C4-2B (cell line): ENCODE results near the gene APH1B.

Experiments
- H3K27ac ChIP-seq: fragments of 450-650 bp; 2 replicates; pipeline ENCODE4 v1.5.1; 2017
- CTCF ChIP-seq: fragments of 450-650 bp; conservative IDR thresholded peaks from 2 replicates; pipeline ENCODE4 v1.5.1; 2017; ENCODE audit warnings: mild to moderate bottlenecking
- ZFX ChIP-seq: fragments of 450-650 bp; IDR thresholded peaks from 2 replicates; pipeline ENCODE4 v1.6.1; 2017

Gene APH1B

GRCh38 chr15:63254991-63255390, 22.4 kb upstream of the APH1B start:
- TF ChIP-seq CTCF (no peak), ZFX (no peak)
- H3K27ac ChIP-seq: no peak overlapping the region

GRCh38 chr15:63255489-63255990, 21.9 kb upstream of the APH1B start:
- no peak for TF ChIP-seq CTCF
- no peak for TF ChIP-seq ZFX
- no peak overlapping the region for H3K27ac ChIP-seq

DNA sequence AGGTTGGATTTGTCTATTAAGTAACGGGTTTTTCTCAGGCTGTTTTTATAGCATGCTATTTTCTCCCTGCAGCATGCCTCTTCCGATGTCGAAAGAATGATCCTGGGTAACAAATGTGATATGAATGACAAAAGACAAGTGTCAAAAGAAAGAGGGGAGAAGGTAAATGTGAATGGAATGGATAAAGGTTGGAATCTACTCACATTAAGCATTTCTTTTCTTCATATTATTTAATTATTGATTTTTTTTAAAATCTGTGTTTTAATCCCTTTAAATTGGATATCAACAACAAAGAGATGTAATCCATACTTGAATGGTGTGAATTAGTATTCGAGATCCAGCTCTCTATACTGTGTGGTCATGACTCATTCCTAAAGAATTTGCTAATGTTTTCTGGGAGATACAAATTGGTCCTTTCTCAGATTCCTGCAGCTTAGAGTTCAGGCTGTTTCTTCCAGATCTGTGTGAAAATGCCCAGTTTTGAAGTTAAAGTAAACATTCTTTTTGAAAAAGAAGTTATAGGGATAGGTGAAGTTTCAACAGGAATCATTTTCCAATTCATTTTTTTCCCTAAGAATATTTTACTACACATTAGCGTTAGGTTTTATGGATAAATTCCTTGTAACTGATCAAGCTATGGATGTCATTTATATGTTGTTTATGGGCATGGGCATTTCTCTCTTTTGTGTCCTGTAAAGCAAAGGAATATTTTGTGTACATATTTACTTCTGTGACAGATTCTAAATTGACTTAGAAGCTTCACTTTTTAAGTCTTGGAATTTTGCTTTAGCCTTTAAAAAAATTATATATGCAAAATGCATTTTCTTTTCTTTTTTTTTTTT, 20.8 kb upstream of the APH1B start:
- H3K27ac ChIP-seq: no peak overlapping the region
- TF ChIP-seq ZFX: no peak
- no peak for TF ChIP-seq CTCF

- no peak overlapping the region for H3K27ac ChIP-seq
Observed at GRCh38 chr15:63258658-63259057, 18.7 kb upstream of the APH1B start.

DNA sequence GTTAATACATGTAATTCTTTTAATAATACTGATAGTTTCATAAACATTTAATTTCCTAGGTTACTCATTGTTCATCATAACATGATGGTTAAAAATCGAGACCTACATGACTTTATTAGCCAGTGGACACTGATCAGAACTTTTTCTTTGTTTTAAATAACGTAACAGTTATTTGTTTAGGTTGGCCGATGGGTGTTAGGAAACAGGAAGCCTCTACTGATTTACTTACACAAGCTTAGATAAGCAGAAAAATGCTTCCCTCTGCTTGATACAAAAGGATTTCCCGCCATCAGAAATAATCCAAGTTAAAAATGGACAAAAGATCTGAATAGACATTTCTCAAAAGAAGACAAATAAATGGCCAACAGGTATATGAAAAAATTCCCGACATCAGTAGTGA, 16.6 kb upstream of the APH1B start:
- no peak for TF ChIP-seq ZFX
- no peak for TF ChIP-seq CTCF

More at GRCh38 chr15:63258658-63259057, 18.7 kb upstream of the APH1B start:
- TF ChIP-seq CTCF: no peak

DNA sequence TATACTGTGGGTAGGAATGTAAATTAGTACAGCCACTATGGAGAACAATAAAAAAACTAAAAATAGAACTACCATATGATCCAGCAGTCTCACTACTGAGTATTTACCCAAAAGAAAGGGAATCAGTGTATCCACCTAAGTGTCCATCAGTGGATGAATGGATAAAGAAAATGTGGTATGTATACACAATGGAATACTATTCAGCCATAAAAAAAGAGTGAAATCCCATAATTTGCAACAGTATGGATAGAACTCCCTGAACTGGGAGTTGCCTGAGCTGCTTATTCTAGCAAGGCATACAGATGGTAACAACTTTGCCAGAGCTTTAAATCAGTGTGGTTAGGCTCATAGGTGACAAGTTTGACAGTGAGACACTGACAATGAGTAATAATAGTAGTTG, 16.1 kb upstream of the APH1B start:
- no peak overlapping the region for H3K27ac ChIP-seq
- no peak for TF ChIP-seq CTCF
- TF ChIP-seq ZFX: no peak

More for the DNA sequence above, 16.6 kb upstream of the APH1B start:
- no peak overlapping the region for H3K27ac ChIP-seq

DNA sequence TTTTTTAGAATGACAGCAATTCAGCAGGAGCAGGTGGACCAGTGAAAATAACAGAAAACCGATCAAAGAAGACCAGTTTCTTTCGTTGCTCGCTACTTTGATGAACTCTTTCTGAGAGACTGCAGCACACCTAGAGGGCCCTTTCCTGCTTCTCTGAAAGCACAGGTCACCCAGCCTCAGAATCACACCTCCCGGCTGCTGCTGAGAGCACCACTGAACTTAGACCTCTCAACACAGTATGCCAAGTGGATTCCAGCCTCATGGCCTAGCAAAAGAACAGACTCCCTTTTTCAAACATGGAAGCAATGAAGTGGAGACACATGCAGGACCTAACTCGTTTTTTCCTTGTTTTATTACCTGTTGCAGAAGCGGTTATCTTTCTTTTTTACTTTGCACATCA, 13.9 kb upstream of the APH1B start:
- no peak overlapping the region for H3K27ac ChIP-seq
- TF ChIP-seq CTCF (no peak), ZFX (no peak)
